Spinal cord (tissue), 10 donors: Measurements from ENCODE around the gene ABHD10. TPM values are rescaled to one million over a fixed set of nuclear protein-coding genes. Genes with fewer than 3 reads are reported as not detected.
"Not testable (repeated sequence)": the region's sequence is repeated elsewhere in the genome, so short reads cannot be mapped to it uniquely, and the experiment has no call there.

Experiments
- DNase-seq, 6 donors: peaks; one replicate each; pipeline versions ENCODE4 v3.0.0 to v3.0.0-alpha.2; 2013 to 2015; ENCODE audit warnings: low spot score in 6 of 6, low read depth in 4 of 6
- H3K27ac ChIP-seq: one replicate; pipeline ENCODE4 v1.5.1; 2013; ENCODE audit warnings: low read depth, low read length, control low read depth
- H3K27me3 ChIP-seq: one replicate; pipeline ENCODE4 v1.6.1; 2013; ENCODE audit warnings: low read length; ENCODE audit not compliant: control insufficient read depth, insufficient read depth
- H3K36me3 ChIP-seq: one replicate; pipeline ENCODE4 v1.6.1; 2013; ENCODE audit warnings: low read length; ENCODE audit not compliant: control insufficient read depth, insufficient read depth
- H3K4me1 ChIP-seq: one replicate; pipeline ENCODE4 v1.6.1; 2013; ENCODE audit warnings: low read length; ENCODE audit not compliant: control insufficient read depth, insufficient read depth
- H3K4me3 ChIP-seq: one replicate; pipeline ENCODE4 v1.5.1; 2013; ENCODE audit warnings: low read depth, low read length, control low read depth
- H3K9me3 ChIP-seq: one replicate; pipeline ENCODE4 v1.6.1; 2013; ENCODE audit warnings: low read length; ENCODE audit not compliant: control insufficient read depth, insufficient read depth
- WGBS: methylation state at CpG from one replicate; pipeline ENCODE4 v1.1.5; 2013; ENCODE audit warnings: missing lambda C conversion rate; ENCODE audit not compliant: insufficient coverage; 5-methylcytosine and 5-hydroxymethylcytosine counted together
- polyA plus RNA-seq, 2 donors: library from polyadenylated mRNA; unstranded; fragments of 120-200 nt; gene quantifications; one replicate each; pipeline ENCODE4 v1.2.1, GENCODE V29; 2013; ENCODE audit not compliant: insufficient read length in 2 of 2
- total RNA-seq, 2 donors: library from RNA; depleted of rRNA in 1 of 2; stranded (reverse); fragments of 120-200 nt in 1 of 2; fragments of >200 nt in 1 of 2; gene quantifications; one replicate each; pipeline versions ENCODE4 v1.2.3 to v1.2.4, GENCODE V29; 2013 to 2014
- donor health status: healthy.

Gene ABHD10
- total and polyA plus RNA-seq, 4 donors = 49.2 to 85.8 (median 59.0) TPM

GRCh38 chr3:112035241-112035640, 56.4 kb downstream of the ABHD10 start:
- Histone ChIP-seq H3K27ac (no peak overlapping the region), H3K27me3 (no peaks in the 10 kb centered on the region), H3K4me1 (peaks cover 5% of the 10 kb centered on the region), H3K4me3 (no peak overlapping the region), H3K36me3 (no peaks in the 10 kb centered on the region), H3K9me3 (no peaks in the 10 kb centered on the region)
- DNase-seq = peak in 1 of 6 donors; percentile 52
- 37% methylated on average over 2 of the region's 3 CpGs for WGBS

DNA sequence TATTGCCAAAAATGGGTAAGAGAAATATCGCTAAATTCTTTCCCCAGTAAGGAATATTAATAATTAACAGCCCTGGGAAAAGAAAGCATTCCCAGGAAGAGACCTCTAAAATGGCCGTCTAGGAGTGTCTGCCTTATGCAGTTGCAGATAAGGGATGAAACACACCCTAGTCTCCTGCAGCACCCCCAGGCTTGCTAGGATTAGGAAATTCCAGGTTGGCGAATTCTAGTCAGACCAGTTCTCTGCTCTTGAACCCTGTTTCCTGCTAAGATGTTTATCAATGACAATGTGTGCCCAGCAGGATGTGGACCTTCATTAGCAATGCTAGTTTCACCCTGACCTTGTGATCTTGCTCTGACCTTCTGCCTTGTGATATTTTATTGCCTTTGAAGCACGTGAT, 58.4 kb downstream of the ABHD10 start:
- H3K27me3 ChIP-seq, H3K27ac ChIP-seq, DNase-seq, H3K4me1 ChIP-seq, H3K9me3 ChIP-seq, H3K4me3 ChIP-seq, H3K36me3 ChIP-seq: not testable (repeated sequence)
- WGBS = 88% methylated on average over 1 of the region's 4 CpGs

GRCh38 chr3:112038863-112039262, 60.0 kb downstream of the ABHD10 start:
- Histone ChIP-seq H3K27ac (no peak overlapping the region), H3K4me1 (peaks cover 5% of the 10 kb centered on the region), H3K9me3 (no peaks in the 10 kb centered on the region), H3K4me3 (no peak overlapping the region), H3K27me3 (no peaks in the 10 kb centered on the region), H3K36me3 (no peaks in the 10 kb centered on the region)
- no CpG with 5 or more reads among the region's 3 CpGs for WGBS
- peak in 1 of 6 donors; percentile 65 for DNase-seq

- H3K27me3 ChIP-seq = no peaks in the 10 kb centered on the region
- peaks cover 5% of the 10 kb centered on the region for H3K4me1 ChIP-seq
- H3K9me3 ChIP-seq = no peaks in the 10 kb centered on the region
- H3K27ac ChIP-seq = no peak overlapping the region
- H3K4me3 ChIP-seq = no peak overlapping the region
- DNase-seq = no peak
- H3K36me3 ChIP-seq = no peaks in the 10 kb centered on the region
These were observed 62.5 kb downstream of the ABHD10 start for GRCh38 chr3:112041321-112041720.

DNA sequence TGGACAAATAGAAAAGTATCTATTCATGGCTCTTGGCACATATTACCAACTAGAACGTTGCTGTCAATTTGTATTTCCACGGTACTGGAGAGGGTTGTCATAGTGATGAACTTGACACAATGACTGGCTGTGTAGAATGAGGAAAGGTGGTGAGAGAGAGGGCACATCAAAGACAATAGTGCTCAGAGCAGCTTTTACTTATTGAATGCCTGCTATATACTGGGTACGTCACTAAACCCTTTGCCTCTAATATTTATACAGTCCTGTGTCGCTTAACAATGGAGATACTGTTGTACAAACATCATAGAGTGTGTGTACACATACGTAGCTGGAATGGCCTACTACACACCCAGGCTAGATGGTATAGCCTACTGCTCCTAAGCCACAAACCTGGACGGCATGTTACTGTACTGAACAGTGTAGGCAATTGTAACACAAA, 64.0 kb downstream of the ABHD10 start:
- no peaks in the 10 kb centered on the region for H3K9me3 ChIP-seq
- no peak overlapping the region for H3K4me3 ChIP-seq
- no peaks in the 10 kb centered on the region for H3K36me3 ChIP-seq
- no peaks in the 10 kb centered on the region for H3K27me3 ChIP-seq
- DNase-seq = peak in 2 of 6 donors; percentile 55 to 78
- WGBS = no CpG with 5 or more reads among the region's 6 CpGs
- peaks cover 5% of the 10 kb centered on the region for H3K4me1 ChIP-seq
- H3K27ac ChIP-seq = no peak overlapping the region

Other genes starting within 250 kb of the ABHD10 start
- gene PHLDB2, start 119.8 kb upstream of the ABHD10 start, total RNA-seq = 100 to 1,000 TPM in 1 of 2 donors, 10 to 100 TPM in 1; 37.9 to 130 TPM
- gene PHLDB2, start 119.8 kb upstream of the ABHD10 start, polyA plus RNA-seq = 10 to 100 TPM in 1 of 2 donors, 1 to 10 TPM in 1; 8.0 to 24.2 TPM
- 10 to 100 TPM; 52.6 to 85.5 TPM for gene TAGLN3, start 19.9 kb downstream of the ABHD10 start, total RNA-seq
- gene TAGLN3, start 19.9 kb downstream of the ABHD10 start, polyA plus RNA-seq = 100 to 1,000 TPM; 142 to 171 TPM
- under 1 TPM; 0.55 to 0.69 TPM for gene TMPRSS7, start 55.7 kb downstream of the ABHD10 start, total RNA-seq
- under 1 TPM; 0.30 to 0.46 TPM for gene TMPRSS7, start 55.7 kb downstream of the ABHD10 start, polyA plus RNA-seq
- gene C3orf52, start 107.4 kb downstream of the ABHD10 start, total RNA-seq = 1 to 10 TPM; 2.1 to 2.7 TPM
- gene C3orf52, start 107.4 kb downstream of the ABHD10 start, polyA plus RNA-seq = 1 to 10 TPM; 1.1 to 1.4 TPM
- gene GCSAM, start 154.2 kb downstream of the ABHD10 start, total RNA-seq = 1 to 10 TPM in 1 of 2 donors, under 1 TPM in 1; 0.17 to 1.2 TPM
- gene GCSAM, start 154.2 kb downstream of the ABHD10 start, polyA plus RNA-seq = under 1 TPM in 1 of 2 donors, not detected in 1; 0.35 TPM